HT-29 (cell line): ENCODE measurements around the gene ZFYVE21. TPM values are rescaled to one million over a fixed set of nuclear protein-coding genes. Genes with fewer than 3 reads are reported as not detected.

Source experiments
- DNase-seq: peaks from one replicate; pipeline ENCODE4 v3.0.0-alpha.2; 2015; ENCODE audit warnings: low spot score
- total RNA-seq: library from RNA; depleted of rRNA; stranded (reverse); fragments of >200 nt; shearing (Covaris generic); gene quantifications from 2 replicates; pipeline ENCODE4 v1.2.3, GENCODE V29; 2014

ZFYVE21 gene
- total RNA-seq, 1 experiment from 2014 or later, result 37.6 TPM

DNA sequence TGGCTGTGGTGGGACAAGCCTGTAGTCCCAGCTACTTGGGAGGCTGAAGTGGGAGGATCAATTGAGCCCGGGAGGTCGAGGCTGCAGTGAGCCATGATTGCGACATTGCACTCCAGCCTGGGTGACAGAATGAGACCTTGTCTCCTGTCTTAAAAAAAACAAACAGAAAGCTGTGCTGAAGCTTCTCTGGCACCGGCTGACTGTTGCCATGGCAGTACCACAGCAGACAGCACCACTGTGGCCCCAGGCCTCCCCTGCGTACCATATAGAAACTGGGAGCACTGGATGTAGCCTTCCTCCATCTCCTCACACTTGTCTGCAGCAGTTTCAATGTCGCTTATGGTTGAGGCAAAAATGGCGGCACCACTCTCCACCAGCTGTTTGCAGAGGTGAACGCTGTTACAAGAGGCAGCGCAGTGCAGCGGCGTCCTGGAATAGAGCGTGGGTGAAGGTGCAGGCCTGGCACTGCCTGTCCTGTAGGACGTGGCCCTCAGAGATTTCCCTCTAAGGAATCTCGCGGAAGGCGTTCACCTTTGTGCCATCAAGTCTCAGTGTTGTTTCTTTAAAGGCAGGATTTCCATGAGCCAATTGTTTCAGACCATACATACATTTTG, 21.9 kb downstream of the ZFYVE21 start:
- DNase-seq, result no peak

DNA sequence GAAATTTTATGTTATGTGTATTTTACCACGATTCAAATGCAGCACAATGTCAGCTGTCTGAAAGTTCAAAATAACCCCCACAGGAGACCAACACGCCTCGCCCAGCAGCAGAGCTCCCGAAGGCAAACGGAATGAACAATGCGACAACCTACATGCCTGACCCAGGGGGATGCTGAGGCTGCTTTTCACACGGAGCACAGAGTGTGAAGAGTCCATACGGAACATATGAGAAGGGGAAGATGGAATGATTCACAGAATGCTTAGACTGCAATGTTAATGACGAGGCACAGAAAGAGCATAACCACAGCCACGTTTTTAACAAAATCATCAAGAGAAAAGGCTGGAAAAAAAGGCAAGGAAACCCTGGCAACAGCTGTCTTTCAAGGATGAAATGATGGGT, 22.6 kb downstream of the ZFYVE21 start:
- DNase-seq, result no peak

DNA sequence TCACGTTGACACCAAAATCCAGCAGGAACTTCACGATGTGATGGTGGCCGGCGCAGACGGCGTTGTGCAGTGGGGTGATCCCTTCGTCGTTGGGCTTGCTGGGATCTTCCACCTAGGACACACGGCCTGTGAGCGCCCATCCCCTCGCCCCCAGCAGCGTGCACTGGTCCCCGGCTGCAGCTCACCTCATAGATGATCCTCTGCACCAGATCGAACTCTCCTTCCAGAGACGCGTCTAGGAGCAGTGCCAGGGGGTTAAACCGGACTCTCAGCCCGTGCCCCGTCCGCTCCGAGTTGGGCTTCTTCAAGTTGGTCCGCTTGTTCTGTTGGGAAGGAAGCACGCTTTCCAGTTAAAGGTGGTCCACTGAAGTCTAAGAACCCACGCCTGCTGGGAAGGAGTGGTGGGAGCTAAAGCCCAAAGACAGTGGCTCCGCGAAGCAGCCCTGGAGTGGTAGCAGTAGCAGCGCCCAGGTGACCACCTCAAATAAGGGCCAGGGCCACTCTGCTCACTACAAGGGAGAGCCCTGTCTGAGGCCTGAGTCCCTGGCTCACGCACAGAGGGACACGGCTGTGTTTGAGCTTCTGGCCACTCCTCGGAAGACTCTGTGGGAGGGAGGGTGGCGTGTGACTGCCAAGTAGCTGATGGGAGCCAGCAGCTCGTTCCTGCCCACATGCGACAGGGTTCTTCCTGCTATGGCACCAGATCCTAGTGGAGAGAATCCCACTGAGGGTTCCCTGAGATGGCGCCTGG, 23.3 kb downstream of the ZFYVE21 start:
- no peak for DNase-seq

DNA sequence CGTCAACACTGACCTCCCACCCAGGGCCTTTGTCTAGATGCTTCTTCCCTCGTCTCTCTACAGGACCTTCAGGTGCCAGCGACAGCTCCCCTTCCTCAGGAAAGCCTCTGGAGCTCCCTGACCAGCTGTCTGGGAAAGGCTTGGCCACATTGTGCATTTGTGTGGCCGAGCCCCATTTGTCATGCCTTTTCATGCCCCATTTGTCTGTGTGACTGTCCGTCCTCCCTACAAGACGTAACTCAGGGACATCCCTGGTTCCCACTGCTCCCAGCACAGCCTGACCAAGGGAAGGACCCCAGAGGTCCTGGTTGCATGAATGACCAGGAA, 23.8 kb downstream of the ZFYVE21 start:
- no peak for DNase-seq

DNA sequence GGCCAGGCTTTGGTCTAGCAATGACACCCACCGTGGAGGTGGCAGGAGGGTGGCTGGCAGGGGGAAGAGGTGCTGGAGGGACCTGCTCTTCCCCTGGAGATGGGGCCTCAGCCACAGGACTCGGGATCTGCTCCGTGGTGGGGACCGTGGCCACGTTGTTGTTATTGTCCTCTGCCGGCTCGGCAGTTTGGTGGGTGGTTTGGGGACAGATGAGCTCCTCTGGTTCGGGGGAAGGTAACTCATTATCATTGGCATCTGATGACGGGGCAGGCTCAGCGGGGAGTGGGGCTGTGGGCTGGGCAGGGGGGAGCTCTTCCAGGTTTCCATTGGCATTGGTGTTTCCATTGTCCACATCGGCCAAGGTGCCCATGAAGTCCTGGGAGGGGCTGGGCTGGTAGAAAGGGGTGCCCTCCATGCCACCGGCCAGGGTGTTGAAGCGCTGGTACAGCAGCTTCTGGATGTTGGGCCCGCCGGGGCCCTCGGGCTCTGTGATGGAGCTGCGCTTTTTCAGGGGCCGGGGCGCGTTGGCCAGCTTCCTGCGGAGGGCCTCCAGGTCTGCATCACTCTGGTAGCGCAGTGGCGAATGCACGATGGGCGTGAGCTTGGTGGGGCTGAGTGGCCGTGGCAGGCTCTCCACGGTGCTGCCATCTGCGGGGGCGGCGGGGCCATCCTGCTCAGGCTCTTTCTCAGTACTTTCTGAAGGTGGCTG, 24.3 kb downstream of the ZFYVE21 start:
- DNase-seq, result no peak

DNA sequence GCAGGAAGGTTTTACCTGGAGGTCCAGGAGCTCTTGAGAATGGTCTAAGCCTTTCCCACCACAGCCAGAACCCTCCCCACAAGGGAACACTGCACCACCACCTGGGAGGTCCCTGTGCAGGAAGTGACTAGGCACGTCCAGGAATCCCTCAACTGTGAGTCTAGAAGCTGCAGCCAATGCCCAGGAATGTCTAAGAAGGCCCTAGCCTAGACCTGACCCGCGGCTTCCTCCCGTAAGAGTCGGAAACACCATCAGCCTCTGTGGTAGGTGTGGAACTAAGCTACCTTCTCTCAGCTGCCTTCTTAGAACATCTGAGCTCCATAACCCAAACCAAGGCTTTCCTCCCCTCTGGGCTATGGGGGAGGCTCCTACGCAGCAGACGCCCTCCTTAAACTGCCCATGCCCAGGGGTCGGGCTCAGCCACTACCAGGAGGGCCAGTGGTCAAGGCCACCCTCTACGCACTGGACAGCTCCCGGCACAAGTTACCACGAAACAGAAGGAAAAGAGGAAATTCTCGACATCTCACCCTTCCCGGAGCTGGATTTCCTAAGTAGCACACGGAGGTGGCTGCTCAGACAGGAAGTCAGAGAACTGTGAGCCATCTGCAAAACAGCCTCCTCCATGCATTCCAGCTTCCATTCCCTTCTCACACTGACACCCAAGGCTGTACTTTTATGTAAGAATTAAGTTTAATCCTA, 25.5 kb downstream of the ZFYVE21 start:
- DNase-seq, result no peak

DNA sequence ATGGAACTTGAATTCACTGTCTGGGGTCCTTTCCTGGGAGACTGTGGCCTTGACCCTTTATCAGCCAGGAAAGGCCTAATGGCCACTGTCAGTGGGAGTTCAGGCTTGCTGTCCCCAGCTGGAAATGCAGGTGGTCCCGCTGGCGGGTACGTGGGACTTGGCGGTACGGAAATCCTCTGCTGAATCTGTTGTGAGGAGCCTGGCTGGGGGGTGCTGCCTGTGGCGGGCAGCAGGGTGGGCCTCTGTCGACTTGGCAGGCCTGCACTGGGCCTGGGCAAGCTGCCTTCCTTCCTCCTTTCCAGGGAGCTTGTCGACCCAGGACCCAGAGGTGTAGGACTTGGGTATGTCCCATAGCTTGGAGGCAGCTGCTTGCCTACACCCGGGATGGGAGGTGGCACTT, 26.3 kb downstream of the ZFYVE21 start:
- DNase-seq, result no peak

DNA sequence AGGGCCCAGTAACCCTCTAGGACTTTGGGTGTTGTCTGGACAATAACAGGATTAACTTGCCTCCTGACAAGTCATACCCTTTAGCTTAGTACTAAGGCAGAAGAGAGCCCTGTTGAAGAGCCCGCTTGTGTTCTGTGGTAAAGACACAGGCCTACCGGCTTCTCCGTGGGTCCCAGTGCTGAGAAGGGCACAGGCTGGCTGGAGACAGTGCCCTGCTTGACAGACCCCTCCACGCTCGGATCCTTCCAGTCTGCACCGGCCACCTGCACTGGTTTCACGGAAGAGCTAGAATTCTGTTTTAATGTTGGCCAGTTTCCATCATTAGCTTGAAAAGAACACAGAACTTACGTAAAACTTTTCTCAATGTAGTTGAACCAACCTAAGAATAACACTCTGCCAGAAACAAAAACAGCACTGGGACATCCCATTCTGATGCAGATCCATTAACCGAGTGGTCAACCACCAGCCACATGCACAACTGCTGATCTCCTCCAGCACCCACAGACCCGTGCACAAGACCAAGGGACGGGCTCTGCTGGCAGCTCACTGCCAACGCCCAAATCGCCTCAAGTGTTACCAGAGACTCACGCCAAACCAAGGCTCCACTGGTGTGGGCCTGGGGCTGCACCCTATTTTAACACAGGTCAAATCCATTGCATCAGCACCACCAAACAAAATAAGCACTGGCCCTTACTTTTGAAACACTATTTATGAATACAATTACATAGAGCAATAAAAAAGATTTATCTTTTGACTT, 27.1 kb downstream of the ZFYVE21 start:
- DNase-seq, result no peak

DNA sequence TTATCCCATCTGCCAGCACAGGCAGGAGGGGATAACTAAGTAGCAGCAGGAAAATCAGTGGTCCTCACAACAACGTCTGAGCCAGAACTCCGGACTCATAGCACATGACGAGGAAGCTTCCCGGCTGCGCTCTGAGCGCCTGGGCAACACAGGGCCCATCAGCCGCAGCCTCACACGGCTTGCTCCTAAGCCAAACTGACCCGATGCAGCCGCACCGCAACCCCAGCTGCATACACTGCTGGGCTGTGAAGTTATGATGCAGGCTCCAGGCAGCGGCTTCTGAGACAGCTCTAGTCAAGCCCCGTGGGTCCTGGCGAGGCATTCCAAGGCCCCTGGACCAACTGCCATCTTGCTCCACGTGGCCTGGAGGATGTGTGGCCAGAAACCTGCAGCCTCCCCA, 28.1 kb downstream of the ZFYVE21 start:
- no peak for DNase-seq

DNA sequence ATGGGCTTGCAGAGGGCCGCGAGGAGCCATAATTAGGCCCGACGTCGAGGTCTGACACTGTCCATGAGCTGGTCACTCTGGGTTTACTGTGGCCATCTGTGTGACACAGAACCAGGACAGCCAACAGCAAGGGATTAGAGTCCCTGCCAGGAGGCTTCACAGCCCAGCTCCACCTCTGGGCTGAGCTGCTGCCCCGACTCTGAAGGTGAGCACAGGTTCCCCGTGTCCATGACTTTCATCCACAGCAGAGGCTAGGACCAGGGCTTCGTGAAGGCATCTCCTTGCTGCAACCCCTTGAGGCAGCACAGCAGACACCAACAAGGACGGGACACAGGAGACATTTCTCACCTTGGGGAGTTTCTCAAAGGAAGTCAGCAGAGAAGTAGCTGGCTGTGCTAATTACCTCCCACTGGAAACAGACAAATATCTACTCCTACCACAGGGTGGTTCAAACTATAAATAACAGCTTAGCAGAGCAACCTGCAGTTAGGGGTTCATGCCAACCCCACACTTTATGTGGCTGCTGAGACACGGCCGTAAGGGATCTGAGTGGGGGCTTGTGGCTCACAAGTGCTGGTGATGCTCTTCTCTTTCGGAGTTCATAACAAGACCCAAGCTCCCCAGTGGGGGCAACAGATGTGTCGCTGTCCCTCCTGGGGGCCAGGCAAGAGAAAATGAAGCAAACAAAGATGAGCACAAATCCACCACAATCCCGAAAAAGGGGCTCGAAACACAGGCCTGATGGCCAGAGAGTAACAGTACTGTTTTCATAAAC, 29.2 kb downstream of the ZFYVE21 start:
- DNase-seq, result no peak

DNA sequence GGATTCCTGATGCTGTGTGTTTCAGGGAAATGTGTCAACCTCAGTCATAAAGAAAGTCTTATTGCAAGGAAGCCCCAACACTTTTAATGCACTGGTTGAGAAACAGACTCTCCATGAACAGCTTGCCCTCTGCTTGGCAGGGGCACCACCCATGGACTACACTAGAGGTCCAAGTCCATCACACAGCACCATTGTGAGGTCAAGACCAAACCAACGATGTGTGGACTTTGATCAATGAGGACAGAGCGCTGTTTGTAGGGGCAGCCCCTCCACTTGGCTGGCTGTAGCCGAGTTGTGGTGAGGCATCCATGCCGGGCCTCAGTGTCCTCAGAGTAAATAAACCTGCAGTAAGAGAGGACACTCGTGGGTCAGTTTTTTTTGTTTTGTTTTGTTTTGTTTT, 29.8 kb downstream of the ZFYVE21 start:
- DNase-seq, result no peak

DNA sequence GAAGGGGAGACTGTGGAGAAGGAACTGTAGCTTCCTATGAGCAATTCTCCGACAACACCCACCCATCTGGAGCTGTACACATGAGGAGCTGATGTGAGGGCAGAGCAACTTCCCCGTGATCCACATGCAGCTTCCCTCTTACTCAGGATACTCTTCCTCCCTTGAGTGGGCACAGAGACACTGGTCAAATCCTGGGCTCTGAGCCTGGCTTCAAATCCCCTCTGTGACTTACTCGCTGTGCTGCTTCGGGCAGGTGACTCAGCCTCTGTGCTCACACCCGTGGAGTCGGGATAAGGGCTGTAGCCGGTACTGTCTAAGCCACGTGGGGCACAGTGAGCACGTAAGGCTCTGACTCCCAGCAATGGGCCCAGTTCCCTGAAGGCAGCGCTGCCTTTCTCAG, 31.1 kb downstream of the ZFYVE21 start:
- no peak for DNase-seq

DNA sequence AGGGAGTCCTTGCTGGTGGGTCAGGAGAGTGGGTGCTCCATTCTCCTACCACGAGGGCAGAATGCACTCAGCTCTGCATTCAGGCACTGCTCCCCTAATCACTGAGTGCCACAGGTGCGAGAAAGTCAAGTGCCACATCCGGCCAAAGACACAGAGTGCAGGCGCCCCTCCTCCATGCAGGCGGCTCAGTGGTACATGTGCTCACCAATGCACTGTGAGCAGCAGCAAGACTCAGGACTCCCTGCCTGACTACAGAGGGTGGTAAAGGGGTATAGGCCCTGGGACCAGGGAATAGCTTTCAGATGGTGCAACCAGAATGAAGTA, 32.9 kb downstream of the ZFYVE21 start:
- no peak for DNase-seq

DNA sequence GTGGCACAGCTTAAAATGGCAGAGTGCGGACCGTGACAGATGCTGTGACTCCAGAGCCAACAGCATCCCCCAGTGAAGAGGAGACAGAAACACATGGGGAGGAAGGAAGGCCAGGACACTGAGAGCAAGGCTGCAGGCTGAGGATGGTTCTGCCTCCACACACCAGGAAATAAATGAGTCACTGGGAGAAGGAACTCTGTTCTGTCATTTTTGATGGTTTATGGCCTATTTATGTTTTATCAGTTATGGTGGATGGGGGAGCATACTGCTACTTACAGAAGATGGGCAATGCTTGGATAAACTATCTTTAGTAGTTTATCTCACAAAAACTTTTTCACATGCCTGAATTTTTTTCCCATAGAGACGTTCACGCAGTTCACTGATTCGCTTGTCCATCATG, 33.8 kb downstream of the ZFYVE21 start:
- no peak for DNase-seq

DNA sequence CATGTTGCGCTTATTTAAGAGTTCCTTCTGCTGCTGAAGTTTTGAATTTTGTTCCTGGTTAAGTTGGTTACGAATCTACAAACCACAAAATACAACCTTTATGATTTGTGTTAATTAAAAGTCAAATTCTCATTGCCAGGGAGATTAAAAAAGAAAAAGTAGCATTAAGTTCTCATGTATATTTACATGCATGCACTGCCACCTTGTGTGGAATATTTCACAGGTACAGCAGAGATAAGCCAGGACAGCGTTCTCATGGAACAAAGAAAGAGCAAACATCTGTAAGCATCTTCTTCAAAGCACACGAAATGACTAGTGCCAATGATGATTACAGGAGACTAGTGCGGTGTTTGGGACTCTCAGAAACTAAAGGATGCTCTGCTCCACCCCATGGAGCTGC, 34.2 kb downstream of the ZFYVE21 start:
- no peak for DNase-seq

DNA sequence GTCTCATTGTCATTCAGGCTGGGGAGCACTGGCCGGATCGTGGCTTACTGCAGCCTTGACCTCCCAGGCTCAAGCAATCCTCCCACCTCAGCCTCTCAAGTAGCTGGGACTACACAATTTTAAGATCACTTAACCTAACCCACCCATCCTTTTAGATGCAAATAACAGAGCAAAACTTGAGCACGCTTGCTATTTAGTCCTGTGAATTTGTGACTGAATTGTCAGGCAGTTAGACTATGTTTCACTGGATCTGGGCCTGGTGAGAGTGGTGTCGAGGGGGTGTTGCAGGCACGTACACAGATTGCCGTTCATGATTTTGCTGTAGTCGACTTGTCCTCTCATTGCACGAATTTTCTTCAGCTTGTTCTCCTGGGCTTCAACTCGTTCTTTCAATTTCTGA, 38.2 kb downstream of the ZFYVE21 start:
- DNase-seq, result no peak

DNA sequence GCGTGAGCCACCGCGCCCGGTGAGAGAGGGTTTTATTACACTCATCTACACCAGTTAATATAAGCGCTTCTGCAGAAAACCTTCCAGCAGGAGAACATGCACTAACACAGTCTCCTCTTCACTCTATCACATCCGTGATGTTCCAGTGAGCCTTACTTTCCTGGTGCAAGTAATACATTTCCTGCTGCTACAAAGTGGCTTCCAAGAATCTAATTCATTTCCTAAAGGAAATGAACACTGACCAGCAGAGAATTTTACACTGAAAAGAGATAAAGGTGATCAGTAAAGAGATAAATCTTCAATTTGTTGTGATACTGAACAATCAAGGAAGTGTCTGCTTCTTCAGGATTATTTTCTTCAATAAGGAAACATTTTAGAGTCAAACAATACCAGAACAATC, 39.5 kb downstream of the ZFYVE21 start:
- DNase-seq, result no peak

DNA sequence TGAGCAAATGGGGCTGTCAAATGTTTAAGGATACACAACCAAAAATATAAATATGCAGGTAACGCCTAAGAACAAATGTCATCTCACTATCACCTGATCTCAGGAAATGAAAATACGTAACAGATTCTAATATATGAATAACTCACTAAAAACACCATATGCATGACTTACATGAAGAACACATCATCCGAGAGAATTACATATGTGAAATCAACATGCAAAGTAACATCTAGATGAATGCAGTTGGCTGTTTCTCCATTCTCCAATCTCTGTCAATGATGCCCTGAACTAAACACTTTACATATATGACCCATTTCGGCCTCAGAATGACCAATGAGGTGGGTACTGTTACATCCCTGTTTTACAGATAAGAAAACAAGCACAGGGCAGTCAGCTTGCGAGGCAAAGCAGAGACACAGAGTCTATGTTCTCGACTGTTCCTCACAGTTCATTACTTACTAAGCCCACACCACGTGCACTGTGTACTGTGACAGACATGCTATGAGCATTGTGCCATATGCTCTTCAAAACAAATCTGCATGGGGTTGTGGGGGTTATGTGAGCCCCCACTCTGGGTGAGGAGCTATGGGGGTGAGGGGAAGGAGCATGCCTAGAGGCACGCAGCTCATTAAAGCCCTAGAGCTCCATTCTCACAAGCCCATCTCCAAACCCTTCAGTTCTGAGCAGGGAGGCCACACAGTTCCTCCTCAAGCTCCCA, 42.6 kb downstream of the ZFYVE21 start:
- no peak for DNase-seq

DNA sequence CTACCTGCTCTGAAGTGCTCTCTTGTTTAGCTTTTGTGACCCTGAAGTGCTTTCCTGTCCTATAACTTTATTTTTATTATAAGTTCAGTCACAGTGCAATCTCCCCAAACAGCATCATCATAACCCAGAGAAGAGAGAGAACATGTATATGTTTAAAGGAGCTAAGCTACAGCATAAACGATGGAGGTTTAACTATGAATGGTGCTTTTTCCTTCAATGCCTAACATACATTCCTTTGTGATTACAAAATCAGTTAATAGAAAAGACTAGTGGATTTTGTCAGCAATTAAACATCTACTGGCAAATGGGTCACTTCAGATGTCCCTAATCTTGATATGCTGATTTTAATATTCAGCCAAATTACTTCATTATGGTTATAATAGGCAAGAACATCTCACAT, 46.4 kb downstream of the ZFYVE21 start:
- DNase-seq, result no peak

DNA sequence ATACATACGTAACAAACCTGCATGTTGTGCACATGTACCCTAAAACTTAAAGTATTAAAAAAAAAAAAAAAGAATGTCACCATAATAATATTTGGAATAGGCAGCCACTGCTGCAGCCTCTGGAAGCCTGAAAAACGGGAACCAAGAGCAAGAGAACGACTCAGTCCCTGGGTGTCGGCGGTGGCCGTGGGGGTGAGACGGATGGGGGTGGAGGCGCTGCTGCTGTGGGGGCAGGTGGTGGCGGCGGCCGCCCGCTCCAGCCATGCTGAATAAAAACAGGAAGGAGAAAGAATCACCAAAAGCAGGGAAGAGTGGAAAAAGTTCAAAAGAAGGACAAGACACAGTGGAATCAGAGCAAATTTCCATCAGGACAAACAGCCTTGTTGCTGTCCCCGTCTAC, 46.9 kb downstream of the ZFYVE21 start:
- no peak for DNase-seq
